GM12872 (cell line): Measurements from ENCODE around the gene MRPL24.

ENCODE experiments used
- CTCF ChIP-seq: IDR thresholded peaks from 3 replicates; pipeline ENCODE4 v1.5.1; 2011; ENCODE audit warnings: low read depth, mild to moderate bottlenecking, low read length, moderate library complexity; ENCODE audit not compliant: insufficient read depth

MRPL24 gene

GRCh38 chr1:156705321-156705917 lies 35.5 kb downstream of the MRPL24 start, which contains the start of gene CRABP2:
Gene CRABP2, minus strand, starts transcription at chr1:156705583. Its CDS starts 137 bp downstream, at chr1:156705446.
- no peak for TF ChIP-seq CTCF

GRCh38 chr1:156704930-156705320 lies 36.0 kb downstream of the MRPL24 start:
- TF ChIP-seq CTCF: no peak

- TF ChIP-seq CTCF: no peak
These were observed 36.6 kb downstream of the MRPL24 start for GRCh38 chr1:156704166-156704711.

- TF ChIP-seq CTCF: no peak
These were observed 37.1 kb downstream of the MRPL24 start for GRCh38 chr1:156703741-156704140.

GRCh38 chr1:156703336-156703735 lies 37.6 kb downstream of the MRPL24 start:
- TF ChIP-seq CTCF: no peak

- TF ChIP-seq CTCF: no peak
These were observed 40.0 kb downstream of the MRPL24 start for GRCh38 chr1:156700736-156701531.

GRCh38 chr1:156698995-156699394 lies 41.9 kb downstream of the MRPL24 start:
- no peak for TF ChIP-seq CTCF
